Glomerular endothelial cell (primary cell): ENCODE measurements around the gene EHF. TPM values are rescaled to one million over a fixed set of nuclear protein-coding genes. Genes with fewer than 3 reads are reported as not detected.

Experiments used
- DNase-seq: peaks from one replicate; pipeline ENCODE4 v3.0.0-alpha.2; 2011; ENCODE audit warnings: low read depth, low spot score; ENCODE audit errors: extremely low read depth
- total RNA-seq: library from RNA; depleted of rRNA; stranded (reverse); fragments of >200 nt; gene quantifications from 2 replicates; pipeline ENCODE4 v1.2.3, GENCODE V29; 2015

EHF gene
- total RNA-seq, 1 donor from 2014 or later = not detected

- DNase-seq = no peak
Measured at GRCh38 chr11:34643311-34643710, 22.4 kb downstream of the EHF start.

- no peak for DNase-seq
Measured at GRCh38 chr11:34643846-34644245, 23.0 kb downstream of the EHF start.

GRCh38 chr11:34644669-34645406, 23.9 kb downstream of the EHF start:
- no peak for DNase-seq

GRCh38 chr11:34646431-34646830, 25.5 kb downstream of the EHF start:
- DNase-seq = no peak

DNA sequence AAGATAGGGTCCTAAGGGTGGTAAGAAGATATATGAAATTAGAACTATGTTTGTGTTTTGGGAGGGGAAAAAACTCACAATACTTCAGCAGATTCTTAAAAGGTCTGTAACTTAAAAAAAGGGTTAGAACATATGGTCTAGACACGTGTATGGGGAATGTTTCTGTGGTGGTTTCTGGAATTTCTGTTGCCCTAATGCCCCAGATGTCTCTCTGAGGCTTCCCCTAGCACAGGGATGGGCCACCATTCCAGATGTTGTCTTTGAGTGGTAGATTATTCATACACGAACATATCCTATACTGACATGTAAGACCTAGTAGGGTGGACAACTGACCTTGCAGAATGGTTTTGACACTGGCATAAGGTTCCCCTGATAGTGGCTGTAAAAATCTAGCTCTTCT, 26.2 kb downstream of the EHF start:
- no peak for DNase-seq

DNA sequence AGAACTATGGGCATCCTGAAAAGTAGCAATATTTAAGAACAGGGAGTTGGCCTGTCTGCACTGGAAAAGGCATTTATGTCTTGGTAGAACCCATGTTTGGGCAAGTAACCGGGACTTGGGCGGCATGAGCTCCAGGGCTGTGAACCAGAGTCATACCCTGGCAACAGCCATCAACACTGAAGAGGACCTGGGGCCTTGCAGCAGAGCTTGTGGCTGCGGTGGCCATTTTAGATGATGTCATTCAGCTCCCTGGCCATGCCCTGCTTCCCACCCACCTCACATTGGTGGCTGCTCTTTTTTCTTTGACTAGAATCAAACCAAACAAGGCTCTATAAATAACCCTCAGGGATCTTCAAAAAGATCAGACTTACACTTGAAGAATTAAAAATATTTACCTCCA, 26.6 kb downstream of the EHF start:
- DNase-seq = no peak

DNA sequence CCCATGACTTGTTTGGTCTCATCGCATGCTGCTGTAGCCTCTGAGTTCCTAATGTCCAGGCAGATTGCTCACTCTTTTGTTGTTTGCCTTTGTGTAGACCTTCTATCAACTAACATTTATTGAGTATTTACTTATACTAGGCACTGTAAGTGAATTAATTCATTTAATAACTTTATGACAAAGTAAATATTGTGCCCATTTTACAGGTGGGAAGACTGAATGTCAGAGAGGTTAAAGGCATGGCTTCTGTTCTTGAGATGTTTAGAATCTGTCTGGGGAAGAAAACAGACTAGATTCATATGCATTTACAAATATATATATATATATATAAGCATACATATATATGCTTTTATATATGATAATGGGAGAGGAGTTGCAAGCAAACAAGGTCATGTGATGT, 27.1 kb downstream of the EHF start:
- no peak for DNase-seq

GRCh38 chr11:34649597-34649996, 28.7 kb downstream of the EHF start:
- DNase-seq = no peak

DNA sequence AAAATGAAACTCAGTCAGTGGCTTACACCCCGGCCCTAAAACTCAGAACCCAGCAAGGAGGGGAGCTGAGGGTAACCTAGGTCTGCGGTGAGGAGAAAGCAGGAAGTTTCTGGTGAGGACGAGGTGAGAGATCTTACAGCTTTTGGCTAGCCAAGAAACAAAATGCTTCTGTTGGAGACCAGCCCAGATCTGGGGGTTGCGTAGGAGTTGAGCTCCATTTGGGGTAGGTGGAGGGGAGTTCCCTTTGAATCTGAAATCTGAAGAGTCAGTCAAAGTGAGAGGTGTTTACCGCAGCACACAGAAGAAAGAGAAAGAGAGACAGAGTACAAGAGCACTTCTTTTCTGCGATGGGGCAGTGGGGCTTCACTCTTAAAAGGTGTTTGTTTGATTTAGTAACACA, 29.6 kb downstream of the EHF start:
- no peak for DNase-seq

DNA sequence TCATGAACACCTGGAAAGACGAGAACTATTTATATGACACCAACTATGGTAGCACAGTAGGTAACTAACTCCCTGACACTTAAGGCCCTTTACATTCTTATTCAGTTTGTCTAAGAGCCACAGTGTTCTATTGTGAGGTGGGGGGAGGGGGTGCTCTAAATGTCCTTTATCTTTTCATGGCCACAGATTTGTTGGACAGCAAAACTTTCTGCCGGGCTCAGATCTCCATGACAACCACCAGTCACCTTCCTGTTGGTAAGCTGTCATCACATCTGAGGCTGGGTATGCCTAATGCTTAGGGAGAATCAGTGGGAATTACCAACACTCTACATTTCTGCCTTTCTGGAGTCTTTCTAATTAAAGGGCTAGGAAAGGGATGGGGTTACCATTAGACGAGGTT, 30.7 kb downstream of the EHF start:
- DNase-seq = no peak

GRCh38 chr11:34652191-34652973, 31.5 kb downstream of the EHF start:
- no peak for DNase-seq

GRCh38 chr11:34653031-34653430, 32.1 kb downstream of the EHF start:
- DNase-seq = no peak

DNA sequence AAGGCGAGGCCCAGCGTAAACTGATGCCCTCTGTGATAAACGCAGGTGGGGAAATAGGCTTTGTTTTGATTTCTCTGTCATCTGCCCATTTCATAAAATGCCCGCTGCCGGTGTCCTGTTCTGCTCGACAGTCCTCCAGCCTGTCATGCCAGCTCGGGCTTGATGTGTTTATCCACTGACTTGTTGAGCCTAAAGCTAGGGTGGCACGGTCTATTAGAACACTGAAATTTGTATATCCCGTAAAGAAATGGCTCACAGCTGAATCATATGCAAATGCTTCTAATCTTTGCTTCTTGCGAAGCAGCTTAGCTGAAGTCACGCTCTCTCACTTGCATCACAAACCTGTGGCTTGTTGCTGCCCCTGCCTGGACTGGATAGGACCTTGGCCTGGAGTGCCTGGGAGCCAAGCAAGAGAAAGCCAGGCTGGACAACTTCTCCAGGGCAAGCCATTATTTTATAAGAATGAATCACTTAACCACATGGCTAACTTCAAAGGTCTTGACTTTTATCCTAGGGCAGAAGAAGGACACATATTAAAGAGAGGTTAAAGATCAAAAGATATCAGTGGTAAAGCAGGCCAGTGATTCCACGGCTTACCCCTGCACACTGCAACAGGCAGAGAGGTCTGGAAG, 33.1 kb downstream of the EHF start:
- no peak for DNase-seq

GRCh38 chr11:34654483-34655334, 33.8 kb downstream of the EHF start:
- DNase-seq = no peak

- DNase-seq = no peak
Measured at GRCh38 chr11:34655335-34656008, 34.6 kb downstream of the EHF start.

- no peak for DNase-seq
Measured at GRCh38 chr11:34656062-34656720, 35.3 kb downstream of the EHF start.

DNA sequence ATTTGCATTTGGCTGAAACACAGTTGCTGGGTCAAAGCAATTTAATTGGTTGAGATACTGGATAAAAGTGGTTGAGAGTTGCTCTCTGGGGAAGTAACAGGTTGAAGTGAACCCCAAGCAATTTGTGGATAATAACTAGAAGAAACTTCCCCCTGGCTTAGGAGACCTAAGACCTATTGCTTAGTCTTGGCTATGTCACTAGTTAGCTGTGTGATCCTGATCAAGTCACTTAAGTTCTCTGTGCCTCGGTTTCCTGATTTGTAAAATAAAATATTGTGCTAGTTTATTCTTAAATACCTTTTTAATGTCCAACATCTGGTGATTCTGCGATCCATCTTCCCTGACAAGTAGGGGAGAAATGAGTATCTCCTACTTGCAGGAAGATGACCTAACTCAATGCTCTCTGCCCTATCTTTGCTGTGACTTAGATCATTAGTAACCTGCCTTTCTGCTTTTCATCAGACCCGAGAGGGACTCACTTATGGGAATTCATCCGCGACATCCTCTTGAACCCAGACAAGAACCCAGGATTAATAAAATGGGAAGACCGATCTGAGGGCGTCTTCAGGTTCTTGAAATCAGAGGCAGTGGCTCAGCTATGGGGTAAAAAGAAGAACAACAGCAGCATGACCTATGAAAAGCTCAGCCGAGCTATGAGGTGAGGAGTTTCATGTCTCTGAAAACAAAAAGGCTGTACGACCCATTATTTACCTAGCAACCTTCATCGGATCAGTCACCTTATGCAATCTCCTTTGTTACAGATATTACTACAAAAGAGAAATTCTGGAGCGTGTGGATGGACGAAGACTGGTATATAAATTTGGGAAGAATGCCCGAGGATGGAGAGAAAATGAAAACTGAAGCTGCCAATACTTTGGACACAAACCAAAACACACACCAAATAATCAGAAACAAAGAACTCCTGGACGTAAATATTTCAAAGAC, 37.5 kb downstream of the EHF start:
- no peak for DNase-seq

DNA sequence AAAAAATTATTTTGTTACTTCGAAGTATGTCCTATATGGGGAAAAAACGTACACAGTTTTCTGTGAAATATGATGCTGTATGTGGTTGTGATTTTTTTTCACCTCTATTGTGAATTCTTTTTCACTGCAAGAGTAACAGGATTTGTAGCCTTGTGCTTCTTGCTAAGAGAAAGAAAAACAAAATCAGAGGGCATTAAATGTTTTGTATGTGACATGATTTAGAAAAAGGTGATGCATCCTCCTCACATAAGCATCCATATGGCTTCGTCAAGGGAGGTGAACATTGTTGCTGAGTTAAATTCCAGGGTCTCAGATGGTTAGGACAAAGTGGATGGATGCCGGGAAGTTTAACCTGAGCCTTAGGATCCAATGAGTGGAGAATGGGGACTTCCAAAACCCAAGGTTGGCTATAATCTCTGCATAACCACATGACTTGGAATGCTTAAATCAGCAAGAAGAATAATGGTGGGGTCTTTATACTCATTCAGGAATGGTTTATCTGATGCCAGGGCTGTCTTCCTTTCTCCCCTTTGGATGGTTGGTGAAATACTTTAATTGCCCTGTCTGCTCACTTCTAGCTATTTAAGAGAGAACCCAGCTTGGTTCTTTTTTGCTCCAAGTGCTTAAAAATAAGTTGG, 38.3 kb downstream of the EHF start:
- DNase-seq = no peak
